ENCODE data around the gene LCN6.
"Not testable (repeated sequence)": the region's sequence is repeated elsewhere in the genome, so short reads cannot be mapped to it uniquely, and the experiment has no call there.

Gene LCN6

DNA sequence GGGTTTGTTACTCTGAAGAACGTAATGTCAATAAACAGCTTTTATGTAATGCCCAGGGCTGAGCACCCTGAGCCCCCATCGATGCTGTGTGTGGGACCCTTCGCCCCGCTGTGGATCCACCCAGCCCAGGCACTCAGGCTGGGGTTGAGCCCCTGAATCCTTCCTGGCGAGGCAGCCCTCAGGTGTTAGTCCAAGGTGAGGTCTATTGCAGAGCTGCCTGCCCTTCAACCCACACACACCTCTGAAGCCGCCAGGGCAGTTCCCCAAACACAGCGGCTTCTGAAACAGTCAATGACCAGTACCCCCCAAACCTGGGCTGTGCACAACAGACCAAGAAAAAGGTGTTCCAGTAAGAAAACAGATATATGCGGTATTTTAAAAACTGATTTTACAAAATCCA, 24.3 kb downstream of the LCN6 start:
- no peak for DNase-seq

GRCh38 chr9:136723362-136723976, 24.9 kb downstream of the LCN6 start:
- no peak for DNase-seq

- peak in 1 of 14 donors; percentile 57 for DNase-seq
These were observed 25.4 kb downstream of the LCN6 start for GRCh38 chr9:136722969-136723356.

- DNase-seq, result no peak
These were observed 26.0 kb downstream of the LCN6 start for GRCh38 chr9:136722093-136722968.

- DNase-seq, result peak in 2 of 14 donors; percentile 29 to 54
These were observed 26.8 kb downstream of the LCN6 start for GRCh38 chr9:136721339-136722092.

GRCh38 chr9:136720898-136721338, 27.4 kb downstream of the LCN6 start:
- DNase-seq, result no peak

GRCh38 chr9:136720251-136720897, 28.0 kb downstream of the LCN6 start:
- DNase-seq, result no peak

GRCh38 chr9:136719195-136719880, 29.0 kb downstream of the LCN6 start:
- DNase-seq, result no peak

DNA sequence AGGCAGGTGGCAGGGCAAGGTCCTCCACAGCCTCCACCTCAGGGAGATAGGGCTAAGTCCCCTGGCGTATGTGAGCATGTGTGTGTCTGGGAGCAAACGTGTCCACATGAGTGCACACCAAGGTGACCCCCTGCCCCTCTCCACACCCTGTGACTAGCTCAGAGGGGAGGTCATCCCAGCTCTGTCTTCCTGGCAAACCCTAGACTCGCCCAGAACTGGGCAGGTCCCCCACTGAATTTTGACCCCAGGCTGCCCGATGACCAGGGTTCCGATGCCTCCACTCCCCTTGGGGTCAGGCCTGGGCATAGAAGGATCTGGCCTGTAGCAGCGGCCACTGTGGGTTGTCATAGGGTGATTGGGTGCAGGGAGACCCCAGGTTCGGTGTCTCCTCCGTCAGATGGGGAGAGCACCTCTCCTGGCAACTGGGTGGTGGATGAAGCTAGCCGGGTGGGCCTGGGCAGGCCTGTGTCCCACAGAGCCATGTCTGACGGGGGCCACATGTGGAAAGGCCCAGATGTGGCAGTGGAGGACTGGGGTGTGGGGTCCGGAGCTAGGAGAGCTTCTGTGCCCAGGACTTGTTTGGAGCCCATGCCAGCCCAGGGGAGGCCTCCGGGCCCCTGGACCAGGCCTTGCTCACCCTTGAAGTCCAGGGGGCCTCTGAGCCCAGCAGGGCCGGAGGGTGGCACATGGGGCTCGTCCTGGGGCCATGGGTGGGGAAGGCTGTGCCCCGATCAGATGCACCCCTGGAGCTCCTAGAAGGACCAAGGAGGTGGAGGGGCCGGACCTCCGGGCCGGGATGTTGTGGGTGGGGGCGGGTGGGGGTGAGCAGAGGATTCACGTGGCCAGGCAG, 29.8 kb downstream of the LCN6 start:
- DNase-seq, result no peak

DNA sequence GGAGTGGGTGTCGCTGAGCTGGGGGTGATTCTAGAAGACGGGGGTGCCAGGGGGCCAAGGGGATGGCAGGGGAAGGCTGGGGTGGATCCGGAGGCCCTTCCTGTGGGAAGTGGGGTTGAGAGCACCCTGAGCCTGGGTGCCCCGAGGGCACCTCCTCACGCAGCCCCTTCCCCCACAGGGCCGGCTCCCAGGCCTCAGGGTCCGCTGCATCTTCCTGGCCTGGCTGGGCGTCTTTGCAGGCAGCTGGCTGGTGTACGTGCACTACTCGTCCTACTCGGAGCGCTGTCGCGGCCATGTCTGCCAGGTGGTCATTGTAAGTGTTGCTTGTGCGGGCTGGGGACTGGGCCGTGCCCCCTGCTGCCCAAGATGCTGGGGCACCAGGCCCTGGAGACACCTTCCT, 30.9 kb downstream of the LCN6 start:
- no peak for DNase-seq

DNA sequence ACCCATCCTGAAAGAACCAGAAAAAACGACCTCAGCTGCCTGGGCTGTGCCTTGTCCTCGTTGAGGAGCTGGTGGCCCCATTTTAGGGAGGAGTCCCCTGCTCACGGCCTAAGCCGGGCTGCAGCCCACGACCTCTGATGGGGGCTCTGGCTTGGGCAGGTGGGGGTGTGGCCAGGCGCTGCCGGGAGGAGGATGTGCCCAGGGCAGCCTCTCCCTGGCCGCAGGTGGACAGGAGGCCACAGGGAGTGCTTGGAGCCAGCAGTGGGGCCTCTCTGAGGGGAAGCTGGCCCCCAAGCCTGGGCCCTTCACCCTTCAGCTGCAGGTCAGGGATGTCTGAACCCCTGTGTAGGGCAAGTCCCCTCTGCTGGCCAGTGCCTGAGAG, 33.4 kb downstream of the LCN6 start:
- DNase-seq, result no peak

- no peak for DNase-seq
These were observed 34.0 kb downstream of the LCN6 start for GRCh38 chr9:136714096-136714892.

DNA sequence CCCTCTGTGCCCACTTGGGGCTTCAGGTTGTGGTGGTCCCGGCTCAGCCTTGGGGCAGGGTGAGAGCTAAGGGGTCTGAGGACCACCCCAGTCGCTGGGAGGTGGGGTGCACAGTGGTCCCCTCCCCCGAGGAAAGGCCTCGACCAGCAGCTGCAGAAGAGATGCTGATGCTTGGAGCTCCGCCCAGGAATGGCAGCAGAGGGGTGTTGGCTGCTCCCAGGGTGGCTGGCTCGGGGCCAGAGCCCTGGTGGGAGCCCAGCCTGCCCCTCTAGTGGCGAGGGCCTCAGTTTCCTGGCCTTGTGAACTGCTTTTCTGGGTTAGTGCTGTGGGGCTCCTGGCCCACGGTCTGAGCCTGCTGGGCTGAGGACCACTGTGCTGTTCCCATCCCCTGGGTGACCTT, 34.8 kb downstream of the LCN6 start:
- no peak for DNase-seq

GRCh38 chr9:136712690-136713544, 35.4 kb downstream of the LCN6 start:
- DNase-seq, result no peak

- no peak for DNase-seq
These were observed 36.3 kb downstream of the LCN6 start, which contains the start of gene DIPK1B for GRCh38 chr9:136711751-136712689. Gene DIPK1B, plus strand, starts transcription at chr9:136712572. Its CDS starts 94 bp downstream, at chr9:136712666.

GRCh38 chr9:136711219-136711648, 37.1 kb downstream of the LCN6 start:
- not testable (repeated sequence) for DNase-seq

GRCh38 chr9:136710543-136710942, 37.8 kb downstream of the LCN6 start:
- no peak for DNase-seq

Measured in C1 segment of cervical spinal cord (tissue), 14 donors.